Measurements from ENCODE around the gene CHRNA7.

DNA sequence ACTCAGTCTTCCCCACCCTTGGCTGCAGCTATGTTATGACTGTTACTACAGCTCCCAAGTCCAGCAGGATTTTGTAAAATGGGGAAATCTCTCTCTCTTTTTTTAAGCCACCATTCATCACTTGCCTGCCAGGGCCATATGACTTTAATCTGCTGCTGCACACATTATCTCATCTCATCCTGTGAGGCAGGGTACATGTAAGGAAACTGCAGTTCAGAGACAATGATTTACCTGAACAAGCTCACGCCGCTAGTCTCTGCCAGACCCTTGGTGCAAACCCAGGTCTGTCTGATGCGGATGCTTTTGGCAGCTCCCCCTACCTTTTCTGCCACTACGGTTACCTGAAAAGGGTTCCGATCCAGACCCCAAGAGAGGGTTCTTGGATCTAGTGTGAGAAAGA is 78.3 kb downstream of the CHRNA7 start:
- TF ChIP-seq POLR2AphosphoS5 (IDR thresholded peaks at IDR 0.05; ENCODE audit: borderline replicate concordance, low read depth, low read length) = no peak
- TF ChIP-seq EZH2 (IDR thresholded peaks at IDR 0.05) = no peak

Measured in SK-N-MC (cell line).